Measurements from ENCODE around the gene HACE1.
"Not testable (repeated sequence)": the region's sequence is repeated elsewhere in the genome, so short reads cannot be mapped to it uniquely, and the experiment has no call there.

HACE1 gene

DNA sequence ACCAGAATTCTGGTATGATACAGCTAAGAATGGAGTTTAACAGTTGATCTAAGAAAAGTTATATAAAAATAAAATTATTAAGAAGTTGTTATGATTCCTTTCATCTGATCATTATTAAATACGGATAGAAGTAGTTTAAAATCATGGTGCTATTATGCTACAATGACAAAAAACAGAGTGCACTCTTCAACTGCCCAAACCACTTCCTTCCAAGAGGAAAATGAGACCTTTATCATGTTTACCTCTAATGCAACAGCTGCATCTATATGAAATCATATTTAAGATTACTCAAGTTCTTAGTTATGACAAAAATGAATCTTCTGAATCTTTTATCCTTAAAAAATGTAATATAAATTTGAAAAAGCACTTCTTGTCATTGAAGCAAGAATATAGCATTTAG is 31.2 kb downstream of the HACE1 start:
- no peak for DNase-seq (ENCODE audit: low read depth)

DNA sequence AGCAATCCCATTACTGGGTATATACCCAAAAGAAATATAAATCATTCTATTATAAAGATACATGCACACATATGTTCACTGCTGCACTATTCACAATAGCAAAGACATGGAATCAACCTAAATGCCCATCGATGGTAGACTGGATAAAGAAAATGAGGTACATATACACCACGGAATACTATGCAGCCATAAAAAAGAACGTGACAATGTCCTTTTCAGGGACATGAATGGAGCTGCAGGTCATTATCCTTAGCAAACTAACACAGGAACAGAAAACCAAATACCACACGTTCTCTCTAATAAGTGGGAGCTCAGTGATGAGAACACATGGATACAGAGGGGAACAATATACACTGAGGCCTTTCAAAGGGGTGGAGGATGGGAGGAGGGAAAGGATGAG is 38.9 kb downstream of the HACE1 start:
- DNase-seq (ENCODE audit: low read depth) = not testable (repeated sequence)

DNA sequence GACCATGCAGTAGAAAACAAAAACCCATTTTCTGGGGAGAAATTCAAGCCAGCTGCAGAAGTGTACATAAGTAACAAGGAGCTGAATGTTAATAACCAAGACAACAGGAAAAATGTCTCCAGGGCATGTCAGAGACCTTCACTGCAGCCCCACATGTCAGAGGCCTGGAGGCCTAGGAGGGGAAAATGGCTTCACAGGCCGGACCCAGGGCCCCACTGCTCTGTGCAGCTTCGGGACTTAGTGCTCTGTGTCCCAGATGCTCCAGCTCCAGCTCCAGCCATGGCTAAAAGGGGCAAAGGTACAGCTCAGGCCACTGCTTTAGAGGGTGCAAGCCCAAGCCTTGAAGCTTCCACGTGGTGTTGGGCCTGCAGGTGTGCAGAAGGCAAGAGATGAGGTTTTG is 43.6 kb downstream of the HACE1 start:
- no peak for DNase-seq (ENCODE audit: low read depth)

DNA sequence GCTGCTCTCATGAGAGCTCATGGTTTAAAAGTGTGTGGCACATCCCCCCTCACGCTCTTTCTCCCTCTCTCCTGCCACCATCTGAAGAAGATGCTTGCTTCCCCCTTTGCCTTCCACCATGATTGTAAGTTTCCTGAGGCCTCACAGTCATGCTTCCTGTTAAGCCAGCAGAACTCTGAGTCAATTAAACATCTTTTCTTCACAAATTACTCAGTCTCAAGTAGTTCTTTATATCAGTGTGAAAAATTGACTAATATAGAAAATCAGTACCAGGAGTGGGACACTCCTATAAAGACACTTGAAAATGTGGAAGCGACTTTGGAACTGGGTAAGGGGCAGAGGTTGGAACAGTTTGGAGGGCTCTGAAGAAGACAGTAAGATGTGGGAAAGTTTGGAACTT is 45.0 kb downstream of the HACE1 start:
- DNase-seq (ENCODE audit: low read depth) = no peak

DNA sequence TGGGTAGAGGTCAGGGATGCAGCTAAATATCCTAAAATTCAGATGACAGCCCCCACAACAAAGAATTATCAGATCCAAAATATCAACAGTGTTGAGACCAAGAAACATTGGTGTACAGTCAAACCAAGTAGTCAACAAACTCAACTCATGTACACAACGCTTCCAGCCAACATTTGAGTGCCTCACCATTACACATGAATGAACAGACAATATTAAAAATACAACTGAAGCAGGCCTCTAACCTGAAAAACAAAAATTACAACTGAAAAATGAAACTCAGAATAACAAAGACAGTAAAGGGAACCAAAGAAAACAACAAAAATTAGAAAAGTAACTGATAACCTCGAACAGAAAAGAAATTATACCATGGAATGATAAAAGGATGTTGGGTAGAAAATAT is 46.2 kb downstream of the HACE1 start:
- no peak for DNase-seq (ENCODE audit: low read depth)

DNA sequence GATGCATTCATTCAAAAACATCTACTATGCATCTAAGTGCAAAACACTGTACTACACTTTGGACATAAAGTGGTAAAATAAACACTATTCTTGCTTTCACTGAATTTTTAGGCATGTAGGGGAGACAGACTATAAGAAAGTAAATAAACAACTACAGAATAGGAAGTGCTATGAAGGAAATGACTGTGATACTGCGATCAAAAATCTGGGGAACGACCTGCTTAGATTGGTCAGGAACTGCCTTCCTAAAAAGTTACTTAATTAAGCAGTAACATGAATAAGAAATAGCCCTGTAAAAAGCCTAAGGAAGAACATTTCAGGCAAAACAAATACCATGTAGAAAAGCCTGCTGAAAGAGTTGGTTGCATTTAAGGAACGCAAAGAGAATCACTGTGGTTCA is 50.6 kb downstream of the HACE1 start:
- no peak for DNase-seq (ENCODE audit: low read depth)

DNA sequence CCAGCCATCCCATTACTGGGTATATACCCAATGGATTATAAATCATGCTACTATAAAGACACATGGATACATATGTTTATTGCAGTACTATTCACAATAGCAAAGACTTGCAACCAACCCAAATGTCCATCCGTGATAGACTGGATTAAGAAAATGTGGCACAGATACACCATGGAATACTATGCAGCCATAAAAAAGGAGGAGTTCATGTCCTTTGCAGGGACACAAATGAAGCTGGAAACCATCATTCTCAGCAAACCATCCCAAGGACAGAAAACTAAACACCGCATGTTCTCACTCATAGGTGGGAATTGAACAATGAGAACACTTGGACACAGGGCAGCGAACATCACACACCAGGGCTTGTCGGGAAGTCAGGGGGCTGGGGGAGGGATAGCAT is 54.4 kb downstream of the HACE1 start:
- not testable (repeated sequence) for DNase-seq (ENCODE audit: low read depth)

DNA sequence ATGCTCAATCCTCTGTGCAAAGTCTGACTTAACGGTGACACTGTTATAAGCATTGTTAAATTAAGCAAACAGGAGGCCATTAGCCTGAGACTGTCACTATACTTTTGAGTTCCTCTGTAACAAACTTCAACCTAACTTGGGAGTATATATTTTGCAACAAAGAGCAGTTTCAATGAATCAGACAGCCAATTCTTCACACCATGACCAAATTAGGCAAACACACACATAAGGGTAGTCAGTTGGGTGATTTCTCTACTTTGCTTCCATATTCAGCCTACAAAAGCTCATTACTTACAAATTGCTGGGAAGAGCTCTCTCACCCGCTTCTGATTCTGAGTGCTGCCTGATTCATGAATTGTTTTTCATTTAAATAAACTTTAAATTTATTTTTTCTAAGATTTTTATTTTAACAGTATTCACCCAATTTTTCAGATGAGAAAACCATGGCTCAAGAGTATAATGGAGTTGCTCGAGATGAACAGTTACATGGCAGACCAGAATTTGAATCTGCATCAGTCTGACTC is 60.5 kb downstream of the HACE1 start:
- DNase-seq (ENCODE audit: low read depth) = no peak

DNA sequence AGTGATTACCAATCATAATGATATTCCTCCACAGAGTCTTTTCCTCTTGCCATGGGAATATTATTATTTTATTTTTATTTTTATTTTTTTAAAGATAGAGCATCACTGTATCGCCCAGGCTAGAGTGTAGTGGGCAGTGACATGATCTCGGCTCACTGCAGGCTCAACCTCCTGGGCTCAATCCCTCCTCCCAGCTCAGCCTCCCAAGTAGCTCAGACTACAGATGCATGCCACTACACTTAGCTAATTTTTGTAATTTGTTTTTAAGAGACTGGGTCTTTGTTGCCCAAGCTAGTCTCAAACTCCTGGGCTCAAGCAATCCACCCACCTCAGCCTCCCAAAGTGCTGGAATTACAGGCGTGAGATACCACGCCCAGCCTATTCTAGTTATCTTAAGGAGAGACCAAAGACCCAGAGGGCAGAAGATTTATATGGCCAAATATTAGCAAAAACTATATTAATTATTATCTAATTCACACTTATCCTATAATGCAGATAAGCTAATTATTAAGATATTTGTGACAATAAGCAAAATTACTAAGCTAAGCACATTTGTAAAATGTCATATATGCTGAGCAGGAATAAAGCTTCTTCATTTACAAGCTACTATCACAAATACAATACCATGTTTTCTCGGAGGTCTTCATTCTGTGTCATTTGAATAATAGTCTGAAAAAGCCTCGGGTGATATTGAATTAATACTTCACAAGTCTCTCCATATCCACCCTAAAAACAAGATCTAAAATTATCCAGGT is 63.5 kb downstream of the HACE1 start:
- DNase-seq (ENCODE audit: low read depth) = no peak

DNA sequence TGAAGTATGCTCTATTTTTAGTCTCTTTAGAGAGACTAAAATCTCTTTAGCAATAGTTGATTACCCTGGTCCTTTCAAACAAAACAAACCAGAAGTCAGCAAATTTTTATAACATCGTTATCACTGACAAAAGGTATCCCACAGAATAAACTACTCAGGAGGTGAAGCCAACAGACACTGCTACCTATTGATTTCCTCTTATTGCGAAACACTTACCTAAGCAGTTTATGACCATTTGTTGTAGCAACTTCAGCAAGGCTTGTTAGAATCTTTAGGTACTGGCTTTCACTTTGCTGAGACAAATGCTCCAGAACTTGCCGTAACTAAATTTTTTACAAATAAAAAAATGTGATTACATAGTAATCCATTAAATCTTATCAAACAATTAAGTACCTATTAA is 64.4 kb downstream of the HACE1 start:
- DNase-seq (ENCODE audit: low read depth) = no peak

DNA sequence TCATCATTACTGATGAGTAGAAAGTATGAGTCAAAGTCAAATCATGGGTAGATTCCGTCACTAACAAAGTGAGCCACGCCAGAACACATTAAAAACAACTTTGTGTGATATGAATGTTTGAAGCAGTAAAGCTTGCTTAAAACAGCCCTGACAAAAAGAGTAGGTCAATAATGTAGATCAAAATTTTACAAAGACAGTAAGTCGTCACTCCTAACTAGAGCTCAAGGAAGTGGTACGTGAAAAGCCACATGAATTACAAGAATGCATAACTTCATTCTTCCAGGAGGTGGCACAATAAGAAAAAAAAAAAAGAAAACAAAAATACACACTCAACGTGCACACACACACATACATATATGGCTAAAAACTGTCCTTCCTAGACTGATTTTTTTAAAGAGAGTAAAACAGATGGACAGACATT is 69.9 kb downstream of the HACE1 start:
- DNase-seq (ENCODE audit: low read depth) = no peak

DNA sequence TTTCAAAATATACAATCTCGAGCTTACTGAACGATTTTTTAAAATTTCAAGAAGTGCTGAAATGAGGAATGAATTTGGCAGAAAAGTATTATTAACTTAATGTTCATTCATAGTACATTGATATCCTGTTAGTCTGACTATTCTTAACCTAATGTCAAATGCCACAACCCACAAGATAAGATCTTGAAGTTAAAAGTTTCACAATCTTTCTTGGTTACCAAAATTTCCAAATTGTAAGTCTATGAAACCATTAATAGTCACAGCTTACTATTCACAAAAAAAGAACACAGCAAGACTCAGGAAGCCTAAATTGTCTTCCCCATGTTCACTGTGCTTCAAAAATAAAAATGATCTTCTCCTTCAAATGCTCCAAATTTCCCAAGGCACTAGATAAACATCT is 71.3 kb downstream of the HACE1 start:
- no peak for DNase-seq (ENCODE audit: low read depth)

DNA sequence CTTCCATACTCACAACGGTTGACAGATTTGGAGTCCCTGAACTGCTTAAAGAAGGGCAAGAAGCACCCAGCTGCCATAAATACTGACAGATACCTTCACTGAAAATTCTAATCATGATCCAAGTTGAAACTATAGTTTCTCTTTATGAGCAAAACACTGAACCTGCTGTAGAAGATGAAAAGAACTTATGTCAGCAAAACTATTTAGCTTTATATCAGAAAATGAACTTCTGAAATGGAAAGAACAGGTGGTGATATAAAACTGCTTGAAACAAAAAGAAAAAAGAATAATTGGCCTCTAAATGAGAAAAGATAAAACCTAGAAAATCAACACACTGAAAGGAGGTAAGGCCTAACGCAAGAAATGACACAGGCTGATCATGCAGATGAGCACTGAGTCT is 72.4 kb downstream of the HACE1 start:
- DNase-seq (ENCODE audit: low read depth) = no peak

DNA sequence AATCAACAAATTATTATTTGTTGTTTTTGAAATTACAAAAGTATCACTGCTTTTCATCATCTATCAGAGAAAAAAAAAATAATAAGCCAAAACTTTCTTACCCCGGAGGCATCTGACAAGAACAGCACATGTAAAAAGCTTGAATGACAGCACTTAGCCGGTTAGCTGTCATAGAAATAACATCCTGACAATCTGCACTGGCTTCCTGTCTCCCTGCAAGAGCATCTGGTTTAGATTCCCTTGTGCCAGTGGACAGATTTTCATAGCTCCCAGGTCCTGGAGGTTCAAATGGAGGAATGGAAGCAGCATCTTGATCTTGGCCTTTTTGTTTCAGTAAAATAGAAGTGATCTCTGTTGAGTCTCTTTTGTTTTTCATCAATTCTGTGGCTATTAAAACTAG is 74.8 kb downstream of the HACE1 start:
- DNase-seq (ENCODE audit: low read depth) = no peak

DNA sequence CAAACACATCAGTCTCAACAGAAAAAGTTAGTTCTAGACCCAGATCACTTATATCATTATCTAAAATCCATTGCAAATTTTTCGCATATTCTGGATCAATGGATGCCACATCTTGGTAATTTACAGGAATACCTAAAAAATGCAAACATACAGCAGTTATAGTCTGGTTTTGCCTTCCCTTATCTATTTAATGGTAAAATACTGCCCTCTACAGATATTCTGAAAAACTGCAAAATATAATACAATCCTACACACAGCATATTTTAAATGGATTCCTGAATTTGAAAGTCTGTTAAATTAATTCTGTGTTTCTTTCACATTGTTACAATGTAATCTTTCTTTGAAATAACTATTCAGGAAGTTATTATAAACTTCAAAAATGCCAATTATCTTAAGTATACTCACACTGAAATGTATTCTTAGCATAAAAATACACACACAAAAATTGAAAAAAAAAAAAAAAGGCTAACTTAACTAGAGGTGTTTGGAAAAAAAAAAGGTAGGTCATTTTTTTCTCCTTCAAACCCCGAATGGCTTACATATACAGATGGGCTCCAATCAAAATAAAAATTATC is 88.4 kb downstream of the HACE1 start:
- no peak for DNase-seq (ENCODE audit: low read depth)

DNA sequence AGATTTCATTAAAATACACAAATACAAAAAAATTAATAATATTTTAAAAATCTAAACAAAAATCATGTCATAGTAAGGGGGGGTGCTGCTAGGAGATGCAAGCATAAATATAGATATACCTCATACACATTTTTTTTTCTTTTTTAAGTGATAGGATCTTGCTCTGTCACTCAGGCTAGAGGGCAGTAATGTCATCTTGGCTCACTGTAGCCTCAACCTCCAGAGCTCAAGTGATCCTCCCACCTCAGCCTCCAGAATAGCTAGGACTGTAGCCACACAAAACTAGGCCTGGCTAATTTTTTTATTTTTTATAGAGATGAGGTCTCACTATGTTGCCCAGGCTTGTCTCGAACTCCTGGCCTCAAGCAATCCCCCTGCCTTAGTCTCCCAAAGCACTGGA is 90.8 kb downstream of the HACE1 start:
- no peak for DNase-seq (ENCODE audit: low read depth)

DNA sequence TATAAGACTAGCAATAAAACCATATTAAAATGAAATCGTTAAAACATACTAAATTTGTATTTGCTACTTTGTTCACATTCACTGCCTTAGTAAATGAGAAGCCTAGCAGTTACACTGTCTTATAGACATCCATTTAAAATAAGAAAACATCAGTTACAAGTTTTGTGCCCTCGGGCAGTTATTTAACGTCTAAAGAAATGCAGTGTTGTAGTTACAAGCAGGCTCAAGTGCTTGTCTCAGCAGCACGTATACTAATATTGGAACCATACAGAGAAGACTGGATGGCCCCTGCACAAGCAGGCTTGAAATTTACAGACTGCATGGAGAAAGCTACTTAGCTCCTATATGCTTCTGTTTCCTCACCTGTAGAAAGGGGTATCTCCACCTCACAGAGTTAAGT is 93.1 kb downstream of the HACE1 start:
- no peak for DNase-seq (ENCODE audit: low read depth)

DNA sequence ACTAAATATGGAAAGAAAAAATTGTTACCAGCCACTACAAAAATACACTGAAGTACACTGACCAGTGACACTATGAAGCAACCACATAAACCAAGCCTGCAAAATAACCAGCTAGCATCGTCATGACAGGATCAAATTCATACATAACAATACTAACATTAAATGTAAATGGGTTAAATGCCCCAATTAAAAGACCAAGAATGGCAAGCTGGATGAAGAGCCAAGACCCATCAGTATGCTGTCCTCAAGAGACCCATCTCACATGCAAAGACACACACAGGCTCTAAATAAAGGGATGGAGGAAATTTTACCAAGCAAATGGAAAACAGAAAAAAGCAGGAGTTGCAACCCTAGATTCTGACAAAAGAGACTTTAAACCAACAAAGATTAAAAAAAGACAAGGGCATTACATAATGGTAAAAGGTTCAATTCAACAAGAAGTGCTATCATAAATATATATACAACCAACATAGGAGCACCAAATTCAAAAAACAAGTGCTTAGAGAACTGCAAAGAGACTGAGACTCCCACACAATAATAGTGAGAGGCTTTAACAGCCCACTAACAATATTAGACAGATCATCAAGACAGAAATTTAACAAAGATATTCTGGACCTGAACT is 104.8 kb downstream of the HACE1 start:
- DNase-seq (ENCODE audit: low read depth) = no peak

DNA sequence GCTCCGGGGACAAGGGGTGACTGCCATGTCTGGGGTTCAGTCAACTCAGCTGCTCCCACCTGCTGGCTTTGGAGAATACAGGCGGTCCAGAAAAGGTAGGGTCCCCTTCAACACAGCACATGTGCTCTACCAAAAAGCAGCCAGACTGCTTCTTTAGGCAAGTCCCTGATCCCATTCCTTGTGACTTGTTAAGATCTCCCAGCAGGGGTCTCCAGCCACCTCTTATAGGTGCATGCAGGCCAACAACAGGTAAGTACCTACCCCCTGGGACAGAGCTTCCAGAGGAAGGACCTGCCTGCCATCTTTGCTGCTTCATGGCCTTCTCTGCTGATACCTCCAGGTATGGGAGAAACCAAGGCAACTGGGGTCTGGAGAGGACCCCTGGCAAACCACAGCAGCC is 106.5 kb downstream of the HACE1 start:
- no peak for DNase-seq (ENCODE audit: low read depth)

DNA sequence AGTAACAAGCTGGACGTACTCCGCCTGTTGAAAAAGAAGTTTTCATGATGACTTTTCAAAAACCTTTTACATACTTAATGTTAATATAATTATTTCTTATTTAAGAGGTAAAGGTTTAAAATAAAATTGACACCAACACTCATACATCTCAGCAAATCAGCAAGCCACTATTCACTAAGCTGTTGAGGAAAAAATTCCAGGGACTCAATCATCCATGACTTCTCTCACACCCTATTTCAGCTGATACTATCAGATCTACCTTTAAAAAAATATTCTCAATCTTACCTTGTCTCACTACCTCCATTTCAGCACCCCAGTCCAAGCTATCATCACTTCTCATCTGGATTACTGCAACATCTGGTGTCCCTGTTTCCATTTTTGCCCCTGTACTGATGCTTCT is 109.3 kb downstream of the HACE1 start:
- DNase-seq (ENCODE audit: low read depth) = no peak

DNA sequence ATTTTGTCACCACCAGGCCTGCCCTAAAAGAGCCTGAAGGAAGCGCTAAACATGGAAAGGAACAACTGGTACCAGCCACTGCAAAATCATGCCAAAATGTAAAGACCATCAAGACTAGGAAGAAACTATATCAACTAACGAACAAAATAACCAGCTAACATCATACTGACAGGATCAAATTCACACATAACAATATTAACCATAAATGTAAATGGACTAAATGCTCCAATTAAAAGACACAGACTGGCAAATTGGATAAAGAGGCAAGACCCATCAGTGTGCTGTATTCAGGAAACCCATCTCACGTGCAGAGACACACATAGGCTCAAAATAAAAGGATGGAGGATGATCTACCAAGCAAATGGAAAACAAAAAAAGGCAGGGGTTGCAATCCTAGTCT is 120.6 kb downstream of the HACE1 start:
- not testable (repeated sequence) for DNase-seq (ENCODE audit: low read depth)

DNA sequence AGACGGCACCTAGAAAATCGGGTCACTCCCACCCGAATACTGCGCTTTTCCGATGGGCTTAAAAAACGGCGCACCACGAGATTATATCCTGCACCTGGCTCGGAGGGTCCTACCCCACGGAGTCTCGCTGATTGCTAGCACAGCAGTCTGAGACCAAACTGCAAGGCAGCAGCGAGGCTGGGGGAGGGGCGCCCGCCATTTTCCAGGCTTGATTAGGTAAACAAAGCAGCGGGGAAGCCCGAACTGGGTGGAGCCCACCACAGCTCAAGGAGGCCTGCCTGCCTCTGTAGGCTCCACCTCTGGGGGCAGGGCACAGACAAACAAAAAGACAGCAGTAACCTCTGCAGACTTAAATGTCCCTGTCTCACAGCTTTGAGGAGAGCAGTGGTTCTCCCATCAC is 122.2 kb downstream of the HACE1 start:
- DNase-seq (ENCODE audit: low read depth) = not testable (repeated sequence)

DNA sequence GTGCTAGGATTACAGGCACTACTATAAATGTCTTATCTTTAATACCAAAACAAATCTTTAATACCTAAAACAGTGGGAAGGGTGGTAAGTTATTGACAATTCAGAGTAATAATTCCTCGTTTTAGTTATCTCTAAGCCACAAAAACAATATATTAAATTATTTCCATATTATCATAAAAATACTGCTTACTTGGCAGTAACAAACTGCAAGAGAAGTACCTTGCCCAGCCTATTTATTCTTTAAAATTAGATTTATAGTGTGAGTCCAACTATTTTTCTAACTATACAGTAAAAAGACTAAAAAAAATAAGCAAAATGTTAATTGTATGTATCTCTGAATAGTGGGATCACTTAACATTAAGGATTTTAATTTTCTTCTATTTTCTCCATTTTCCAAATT is 123.2 kb downstream of the HACE1 start:
- DNase-seq (ENCODE audit: low read depth) = no peak

DNA sequence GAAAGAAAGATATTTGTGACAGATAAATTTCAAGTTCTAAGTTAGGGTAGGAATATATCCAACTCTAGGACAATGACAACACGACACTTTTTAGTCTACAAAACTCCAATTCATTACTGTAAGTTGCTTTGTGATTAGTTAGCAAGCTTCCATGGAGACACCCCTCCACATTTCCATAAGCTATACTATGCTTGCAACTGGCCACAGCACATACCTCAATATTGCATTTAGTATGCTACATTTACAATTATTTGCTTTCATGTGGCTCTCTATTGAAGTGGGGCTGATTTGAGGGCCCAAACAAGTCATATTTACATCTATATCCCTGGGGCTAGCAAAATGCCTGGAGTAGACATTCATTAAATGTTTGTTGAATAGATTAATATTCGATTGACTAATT is 129.3 kb downstream of the HACE1 start:
- no peak for DNase-seq (ENCODE audit: low read depth)

Data from stimulated activated CD8-positive, alpha-beta memory T cell treated with anti-CD3 and anti-CD28 coated beads, Interleukin-4, amount 100 ng/mL, for 24 hours (primary cell).